ENCODE data around the gene PTK7. TPM values are rescaled to one million over a fixed set of nuclear protein-coding genes. Genes with fewer than 3 reads are reported as not detected.
A peak's percentile ranks its signal among the peaks of the same experiment; 100 is the strongest.

The PTK7 gene
- total RNA-seq, 4 donors from 2014 or later, result 6.8 to 10.8 (median 8.0) TPM

- intact Hi-C loops (cut with DNase I), result no loop called here
- Histone ChIP-seq H3K4me3 (peak within 1 kb of the TSS; percentile 69 to 88 (median 81)), H3K36me3 (peaks cover 37 to 71% (median 63%) of the 10 kb centered on the region in 4 donors), H3K27ac (replicated peaks in 1 of 4) (peak within 1 kb of the TSS; percentile 79 to 85 (median 81)), H3K27me3 (no peaks in the 10 kb centered on the region), H3K9me3 (no peaks in the 10 kb centered on the region), H3K4me1 (peaks cover 17 to 59% (median 33%) of the 10 kb centered on the region in 4 donors)
- no peak for TF ChIP-seq POLR2A (IDR thresholded peaks at IDR 0.05; ENCODE audit: low read depth)
- peak; percentile 95 to 98 for TF ChIP-seq POLR2AphosphoS5 (IDR thresholded peaks at IDR 0.05)
- TF ChIP-seq CTCF (IDR thresholded peaks at IDR 0.05), result peak in 1 of 3 experiments; percentile 28
- no peak for DNase-seq (ENCODE audit: extremely low spot score)
- WGBS, result 1% methylated on average over 24 of the region's 51 CpGs
These were observed 106.1 kb downstream of the PTK7 start, which contains the start of gene CUL9 for GRCh38 chr6:43181942-43182860. Gene CUL9 (plus strand): TSS chr6:43182196. CDS start chr6:43184311, 2,115 bp downstream.

GRCh38 chr6:43183441-43183840 lies 107.3 kb downstream of the PTK7 start:
- no peaks in the 10 kb centered on the region for H3K27me3 ChIP-seq
- no peak overlapping the region for H3K27ac ChIP-seq (replicated peaks in 1 of 4)
- H3K4me3 ChIP-seq, result no peak overlapping the region
- TF ChIP-seq EP300 (IDR thresholded peaks at IDR 0.05) (no peak), CTCF (IDR thresholded peaks at IDR 0.05) (no peak)
- DNase-seq (ENCODE audit: extremely low spot score), result no peak
- H3K4me1 ChIP-seq, result peaks cover 17 to 48% (median 26%) of the 10 kb centered on the region in 4 donors
- H3K36me3 ChIP-seq, result peaks cover 30 to 72% (median 65%) of the 10 kb centered on the region in 4 donors
- no peaks in the 10 kb centered on the region for H3K9me3 ChIP-seq
- intact Hi-C loops (cut with DNase I), result no loop called here
- WGBS, result 95% methylated on average over 4 of the region's 4 CpGs

GRCh38 chr6:43184268-43184985 lies 108.3 kb downstream of the PTK7 start:
- intact Hi-C loops (cut with DNase I), result no loop called here
- Histone ChIP-seq H3K9me3 (no peaks in the 10 kb centered on the region), H3K36me3 (peaks cover 21 to 68% (median 61%) of the 10 kb centered on the region in 4 donors), H3K27me3 (no peaks in the 10 kb centered on the region), H3K4me1 (peaks cover 17 to 48% (median 26%) of the 10 kb centered on the region in 4 donors), H3K4me3 (no peak overlapping the region), H3K27ac (replicated peaks in 1 of 4) (no peak overlapping the region)
- DNase-seq (ENCODE audit: extremely low spot score), result no peak
- no peak for TF ChIP-seq POLR2A (IDR thresholded peaks at IDR 0.05; ENCODE audit: low read depth)
- TF ChIP-seq POLR2AphosphoS5 (IDR thresholded peaks at IDR 0.05), result no peak
- no peak for TF ChIP-seq EP300 (IDR thresholded peaks at IDR 0.05)
- TF ChIP-seq CTCF (IDR thresholded peaks at IDR 0.05), result no peak
- 89% methylated on average over 19 of the region's 21 CpGs for WGBS

GRCh38 chr6:43185391-43185985 lies 109.4 kb downstream of the PTK7 start:
- DNase-seq (ENCODE audit: extremely low spot score), result no peak
- intact Hi-C loops (cut with DNase I), result no loop called here
- Histone ChIP-seq H3K4me1 (peaks cover 17 to 47% (median 26%) of the 10 kb centered on the region in 4 donors), H3K9me3 (no peaks in the 10 kb centered on the region), H3K27me3 (no peaks in the 10 kb centered on the region), H3K27ac (replicated peaks in 1 of 4) (no peak overlapping the region), H3K36me3 (peaks cover 11 to 64% (median 55%) of the 10 kb centered on the region in 4 donors), H3K4me3 (no peak overlapping the region)
- TF ChIP-seq POLR2AphosphoS5 (IDR thresholded peaks at IDR 0.05), result no peak
- no peak for TF ChIP-seq EP300 (IDR thresholded peaks at IDR 0.05)
- TF ChIP-seq POLR2A (IDR thresholded peaks at IDR 0.05; ENCODE audit: low read depth), result no peak
- TF ChIP-seq CTCF (IDR thresholded peaks at IDR 0.05), result no peak
- 79% methylated on average over 5 of the region's 5 CpGs for WGBS
